Stimulated activated naive CD4-positive, alpha-beta T cell (primary cell): ENCODE measurements around the gene C9.
"Not testable (repeated sequence)": the region's sequence is repeated elsewhere in the genome, so short reads cannot be mapped to it uniquely, and the experiment has no call there.

Experiments
- DNase-seq, 6 experiments: peaks; one replicate each; lab custom pipeline; 2025; lab: John Stamatoyannopoulos, UW

The C9 gene

GRCh38 chr5:39260095-39260494, 104.2 kb downstream of the C9 start:
- DNase-seq, result no peak

DNA sequence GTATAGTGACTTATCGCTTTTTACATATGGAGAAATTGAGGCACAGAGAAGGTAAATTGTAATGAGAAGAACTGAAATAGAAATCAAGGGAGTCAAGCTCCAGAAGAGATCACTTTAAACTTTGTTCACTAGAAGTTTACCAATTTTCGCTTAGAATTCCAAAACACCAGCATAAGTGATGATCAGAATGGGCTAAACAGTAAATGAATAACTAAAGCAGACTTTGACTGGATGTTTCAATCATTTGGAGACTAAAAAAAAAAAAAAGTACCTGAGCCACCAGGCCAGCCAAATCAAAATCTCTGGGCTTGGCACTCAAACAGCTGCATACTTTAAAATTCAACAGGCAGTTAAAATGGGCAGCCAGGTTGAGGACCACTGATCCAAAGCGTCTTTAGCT, 106.7 kb downstream of the C9 start:
- no peak for DNase-seq

- no peak for DNase-seq
Observed at GRCh38 chr5:39256477-39257235, 107.6 kb downstream of the C9 start.

DNA sequence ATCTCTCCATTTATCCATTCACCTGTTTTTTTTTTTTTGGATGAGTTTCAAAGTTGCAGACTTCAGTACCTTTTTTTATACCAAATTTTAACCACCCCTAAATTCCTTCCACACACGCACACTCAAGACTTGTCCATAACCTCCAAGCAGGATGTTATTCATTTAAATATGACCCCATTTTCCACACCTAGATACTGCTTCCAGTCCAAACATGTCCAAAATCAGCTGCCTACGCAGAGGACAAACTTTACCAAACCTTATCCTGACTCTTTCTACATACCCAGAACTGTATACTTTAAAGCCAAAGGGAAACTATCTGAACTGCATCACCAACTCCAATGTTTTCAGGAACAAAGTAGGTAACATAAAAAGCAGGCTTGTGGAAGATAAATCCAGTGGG, 108.9 kb downstream of the C9 start:
- DNase-seq, result no peak

DNA sequence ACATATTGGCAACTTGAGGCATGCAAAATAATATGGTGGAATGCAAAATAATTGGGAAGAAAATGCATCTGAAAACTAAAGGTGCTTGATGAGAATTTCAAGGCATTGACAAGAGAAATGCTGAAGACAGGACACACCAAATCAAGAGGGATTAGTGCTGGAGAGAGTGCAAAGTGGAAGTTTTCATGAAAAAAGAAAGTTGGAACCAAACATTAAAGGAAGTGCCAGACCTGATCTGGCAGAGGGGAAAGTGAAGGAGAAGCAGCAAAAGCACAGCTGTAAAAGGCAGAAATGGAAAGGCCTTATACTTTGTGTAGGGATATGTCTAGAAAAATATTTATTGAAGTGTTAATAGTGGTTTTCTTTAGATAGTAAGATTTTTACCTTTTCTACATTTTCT, 109.6 kb downstream of the C9 start:
- no peak for DNase-seq

GRCh38 chr5:39253196-39253595, 111.1 kb downstream of the C9 start:
- DNase-seq, result no peak

DNA sequence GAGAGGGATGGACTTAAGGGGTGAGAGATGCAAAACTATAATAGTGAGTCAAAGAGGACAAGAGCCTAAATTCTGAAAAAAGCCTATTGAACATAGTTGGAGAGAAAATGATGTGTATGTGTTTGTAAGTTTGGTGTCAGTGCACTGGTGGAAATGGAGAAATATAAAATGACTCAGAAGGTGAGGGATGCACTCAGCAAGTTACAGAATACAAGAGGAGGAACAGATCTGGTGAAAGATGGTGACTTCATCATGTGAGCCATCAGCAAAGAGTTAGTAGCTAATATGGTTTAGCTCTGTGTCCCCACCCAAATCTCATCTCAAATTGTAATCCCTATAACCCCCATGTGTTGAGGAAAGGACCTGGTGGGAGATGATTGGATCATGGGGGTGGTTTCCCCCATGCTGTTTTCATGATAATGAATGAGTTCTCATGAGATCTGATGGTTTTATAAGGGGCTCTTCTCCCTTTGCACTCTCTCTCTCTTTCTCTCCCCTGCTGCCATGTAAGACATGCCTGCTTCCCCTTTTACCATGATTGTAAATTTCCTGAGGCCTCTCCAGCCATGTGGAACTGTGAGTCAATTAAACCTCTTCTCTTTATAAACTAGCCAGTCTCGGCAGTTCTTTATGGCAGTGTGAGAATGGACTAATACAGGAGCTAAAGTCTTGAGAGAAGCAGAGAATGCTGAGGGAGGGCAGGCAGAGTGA, 114.6 kb downstream of the C9 start:
- no peak for DNase-seq

- no peak for DNase-seq
Observed at GRCh38 chr5:39249069-39249468, 115.2 kb downstream of the C9 start.

- DNase-seq, result no peak
Observed at GRCh38 chr5:39240750-39241149, 123.5 kb downstream of the C9 start.

DNA sequence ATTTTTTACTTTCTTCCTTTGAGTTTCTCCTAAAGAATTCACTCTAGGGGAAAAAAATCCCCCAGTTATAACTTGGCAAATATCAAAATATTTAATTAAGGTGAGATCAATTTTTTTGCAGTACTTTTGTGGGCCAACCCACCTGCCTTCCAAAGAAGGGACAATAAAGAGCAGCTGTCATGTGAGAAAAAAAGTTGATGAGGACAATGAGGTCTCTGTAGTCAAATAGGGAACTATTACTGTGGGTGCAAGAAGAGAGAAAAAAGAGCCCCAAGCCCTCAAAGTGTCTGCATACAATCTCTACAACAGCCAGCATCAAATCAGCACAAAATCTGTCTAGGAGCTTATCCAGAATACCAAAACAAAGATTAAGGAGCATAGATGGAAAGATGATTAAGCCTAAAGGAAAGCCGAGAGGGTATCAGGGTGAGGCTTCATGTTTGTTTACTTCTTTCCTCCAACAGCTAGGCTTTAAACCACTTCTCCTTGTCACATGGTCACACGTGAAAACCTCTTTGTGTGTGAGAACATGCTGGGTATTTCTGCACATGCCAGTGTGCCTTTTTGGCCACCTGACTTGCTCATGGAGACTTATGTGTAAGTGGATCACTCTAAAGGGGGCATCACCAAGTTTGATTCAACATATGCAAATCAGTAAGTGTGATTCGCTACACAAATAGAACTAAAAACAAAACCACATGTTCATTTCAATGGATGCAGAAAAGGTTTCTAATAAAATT, 125.8 kb downstream of the C9 start:
- DNase-seq, result no peak

DNA sequence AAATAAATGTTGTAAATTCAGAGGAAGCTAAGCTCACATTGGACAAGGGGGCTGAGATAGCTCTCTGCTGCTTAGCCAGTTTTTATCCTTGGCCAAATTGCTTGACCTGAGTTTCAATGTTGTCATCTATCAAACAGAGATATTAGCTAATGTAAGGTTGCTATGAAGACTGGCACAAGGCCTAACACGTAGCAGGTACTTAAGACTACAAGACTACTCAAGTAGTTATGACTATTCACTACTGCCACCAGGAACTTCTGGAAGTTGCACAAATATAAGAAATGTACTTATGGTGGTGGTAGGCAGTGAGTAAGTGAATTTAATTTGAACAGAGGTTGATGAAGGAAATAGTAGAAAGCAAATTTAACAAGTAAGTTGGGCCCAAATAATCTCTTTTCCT, 127.6 kb downstream of the C9 start:
- DNase-seq, result no peak

DNA sequence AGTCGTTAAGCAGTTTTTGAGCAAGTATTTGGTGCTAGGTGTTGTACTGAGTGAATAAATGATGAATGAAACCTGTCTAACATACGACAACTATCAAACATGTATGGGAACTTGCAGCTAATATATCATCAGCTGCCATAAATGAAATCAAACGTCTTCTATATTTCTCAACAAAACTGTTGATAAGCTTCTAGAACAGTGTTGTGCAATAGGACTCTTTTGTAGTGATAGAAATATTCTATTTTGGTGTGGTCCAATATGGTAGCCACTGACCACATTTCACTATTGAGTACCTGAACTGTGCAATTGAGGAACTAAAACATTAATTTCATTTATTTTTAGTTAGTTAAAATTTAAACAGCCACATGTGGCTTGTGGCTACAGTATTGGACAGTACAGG, 128.6 kb downstream of the C9 start:
- DNase-seq, result no peak

- DNase-seq, result not testable (repeated sequence)
Observed at GRCh38 chr5:39234494-39234893, 129.8 kb downstream of the C9 start.
